ENCODE data around the gene LRIG3. TPM values are rescaled to one million over a fixed set of nuclear protein-coding genes. Genes with fewer than 3 reads are reported as not detected.
"Not testable (repeated sequence)": the region's sequence is repeated elsewhere in the genome, so short reads cannot be mapped to it uniquely, and the experiment has no call there.

The LRIG3 gene
- total and polyA plus RNA-seq, 4 donors: 2.9 to 17.0 (median 10.7) TPM

DNA sequence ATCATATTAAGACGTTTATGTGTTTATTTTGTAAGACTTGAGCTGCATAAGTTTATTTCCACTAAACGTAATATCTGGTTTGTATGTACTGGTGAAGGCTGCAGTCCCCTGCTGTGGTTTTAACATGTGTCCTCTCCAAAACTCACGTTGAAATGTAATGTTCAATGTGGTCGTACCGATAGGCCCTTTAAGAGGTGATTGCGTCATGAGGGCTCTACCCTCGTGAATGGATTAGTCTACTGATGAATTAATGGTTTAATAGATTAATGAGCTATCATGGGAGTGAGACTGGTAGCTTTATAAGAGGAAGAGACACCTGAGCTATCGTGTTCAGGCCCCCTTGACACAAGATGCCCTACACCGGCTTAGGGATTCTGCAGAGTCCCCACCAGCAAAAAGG is 14.9 kb downstream of the LRIG3 start:
- H3K9ac ChIP-seq (ENCODE audit: low read depth in 1 of 2, low read length in 2 of 2): no peak overlapping the region
- no peak overlapping the region for H3K27ac ChIP-seq (ENCODE audit: low read depth in 1 of 2, low read length in 2 of 2)
- 87% methylated on average over 9 of the region's 9 CpGs for WGBS
- no peaks in the 10 kb centered on the region for H3K9me3 ChIP-seq (ENCODE audit: control insufficient read depth in 4 of 4, low read length in 3 of 4)
- no peak overlapping the region for H3K4me3 ChIP-seq (ENCODE audit: low read depth in 1 of 3, low read length in 3 of 3)
- H3K4me1 ChIP-seq (ENCODE audit: control insufficient read depth in 4 of 4, insufficient read depth in 4 of 4, low read length in 3 of 4): no peaks in the 10 kb centered on the region
- DNase-seq (ENCODE audit: low spot score): no peak
- TF ChIP-seq RXRA (IDR thresholded peaks at IDR 0.05): no peak
- TF ChIP-seq GABPA (IDR thresholded peaks at IDR 0.05 in 1 of 2, conservative IDR thresholded peaks at IDR 0.05 in 1 of 2): no peak
- TF ChIP-seq, protein P1, sequence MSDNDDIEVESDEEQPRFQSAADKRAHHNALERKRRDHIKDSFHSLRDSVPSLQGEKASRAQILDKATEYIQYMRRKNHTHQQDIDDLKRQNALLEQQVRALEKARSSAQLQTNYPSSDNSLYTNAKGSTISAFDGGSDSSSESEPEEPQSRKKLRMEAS (IDR thresholded peaks at IDR 0.05): no peak
- TF ChIP-seq, protein P2, sequence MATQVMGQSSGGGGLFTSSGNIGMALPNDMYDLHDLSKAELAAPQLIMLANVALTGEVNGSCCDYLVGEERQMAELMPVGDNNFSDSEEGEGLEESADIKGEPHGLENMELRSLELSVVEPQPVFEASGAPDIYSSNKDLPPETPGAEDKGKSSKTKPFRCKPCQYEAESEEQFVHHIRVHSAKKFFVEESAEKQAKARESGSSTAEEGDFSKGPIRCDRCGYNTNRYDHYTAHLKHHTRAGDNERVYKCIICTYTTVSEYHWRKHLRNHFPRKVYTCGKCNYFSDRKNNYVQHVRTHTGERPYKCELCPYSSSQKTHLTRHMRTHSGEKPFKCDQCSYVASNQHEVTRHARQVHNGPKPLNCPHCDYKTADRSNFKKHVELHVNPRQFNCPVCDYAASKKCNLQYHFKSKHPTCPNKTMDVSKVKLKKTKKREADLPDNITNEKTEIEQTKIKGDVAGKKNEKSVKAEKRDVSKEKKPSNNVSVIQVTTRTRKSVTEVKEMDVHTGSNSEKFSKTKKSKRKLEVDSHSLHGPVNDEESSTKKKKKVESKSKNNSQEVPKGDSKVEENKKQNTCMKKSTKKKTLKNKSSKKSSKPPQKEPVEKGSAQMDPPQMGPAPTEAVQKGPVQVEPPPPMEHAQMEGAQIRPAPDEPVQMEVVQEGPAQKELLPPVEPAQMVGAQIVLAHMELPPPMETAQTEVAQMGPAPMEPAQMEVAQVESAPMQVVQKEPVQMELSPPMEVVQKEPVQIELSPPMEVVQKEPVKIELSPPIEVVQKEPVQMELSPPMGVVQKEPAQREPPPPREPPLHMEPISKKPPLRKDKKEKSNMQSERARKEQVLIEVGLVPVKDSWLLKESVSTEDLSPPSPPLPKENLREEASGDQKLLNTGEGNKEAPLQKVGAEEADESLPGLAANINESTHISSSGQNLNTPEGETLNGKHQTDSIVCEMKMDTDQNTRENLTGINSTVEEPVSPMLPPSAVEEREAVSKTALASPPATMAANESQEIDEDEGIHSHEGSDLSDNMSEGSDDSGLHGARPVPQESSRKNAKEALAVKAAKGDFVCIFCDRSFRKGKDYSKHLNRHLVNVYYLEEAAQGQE (IDR thresholded peaks at IDR 0.05): no peak
- no peak for TF ChIP-seq FOXA1 (IDR thresholded peaks at IDR 0.05)
- TF ChIP-seq YY1 (IDR thresholded peaks at IDR 0.05): no peak
- TF ChIP-seq, protein P3, sequence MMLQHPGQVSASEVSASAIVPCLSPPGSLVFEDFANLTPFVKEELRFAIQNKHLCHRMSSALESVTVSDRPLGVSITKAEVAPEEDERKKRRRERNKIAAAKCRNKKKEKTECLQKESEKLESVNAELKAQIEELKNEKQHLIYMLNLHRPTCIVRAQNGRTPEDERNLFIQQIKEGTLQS (IDR thresholded peaks at IDR 0.05): no peak
- no peak for TF ChIP-seq FOXA2 (IDR thresholded peaks at IDR 0.05)
- no peak for TF ChIP-seq NR2F2 (IDR thresholded peaks at IDR 0.05)
- no peak for TF ChIP-seq HNF4A (conservative IDR thresholded peaks at IDR 0.05)
- no peak for TF ChIP-seq TAF1 (conservative IDR thresholded peaks at IDR 0.05)
- TF ChIP-seq, protein P4, sequence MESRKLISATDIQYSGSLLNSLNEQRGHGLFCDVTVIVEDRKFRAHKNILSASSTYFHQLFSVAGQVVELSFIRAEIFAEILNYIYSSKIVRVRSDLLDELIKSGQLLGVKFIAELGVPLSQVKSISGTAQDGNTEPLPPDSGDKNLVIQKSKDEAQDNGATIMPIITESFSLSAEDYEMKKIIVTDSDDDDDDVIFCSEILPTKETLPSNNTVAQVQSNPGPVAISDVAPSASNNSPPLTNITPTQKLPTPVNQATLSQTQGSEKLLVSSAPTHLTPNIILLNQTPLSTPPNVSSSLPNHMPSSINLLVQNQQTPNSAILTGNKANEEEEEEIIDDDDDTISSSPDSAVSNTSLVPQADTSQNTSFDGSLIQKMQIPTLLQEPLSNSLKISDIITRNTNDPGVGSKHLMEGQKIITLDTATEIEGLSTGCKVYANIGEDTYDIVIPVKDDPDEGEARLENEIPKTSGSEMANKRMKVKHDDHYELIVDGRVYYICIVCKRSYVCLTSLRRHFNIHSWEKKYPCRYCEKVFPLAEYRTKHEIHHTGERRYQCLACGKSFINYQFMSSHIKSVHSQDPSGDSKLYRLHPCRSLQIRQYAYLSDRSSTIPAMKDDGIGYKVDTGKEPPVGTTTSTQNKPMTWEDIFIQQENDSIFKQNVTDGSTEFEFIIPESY (IDR thresholded peaks at IDR 0.05): no peak
- no peak for TF ChIP-seq EGR1 (IDR thresholded peaks at IDR 0.05; ENCODE audit: low read depth in 2 of 2)
- TF ChIP-seq JUND (IDR thresholded peaks at IDR 0.05): no peak
- TF ChIP-seq, protein P5, sequence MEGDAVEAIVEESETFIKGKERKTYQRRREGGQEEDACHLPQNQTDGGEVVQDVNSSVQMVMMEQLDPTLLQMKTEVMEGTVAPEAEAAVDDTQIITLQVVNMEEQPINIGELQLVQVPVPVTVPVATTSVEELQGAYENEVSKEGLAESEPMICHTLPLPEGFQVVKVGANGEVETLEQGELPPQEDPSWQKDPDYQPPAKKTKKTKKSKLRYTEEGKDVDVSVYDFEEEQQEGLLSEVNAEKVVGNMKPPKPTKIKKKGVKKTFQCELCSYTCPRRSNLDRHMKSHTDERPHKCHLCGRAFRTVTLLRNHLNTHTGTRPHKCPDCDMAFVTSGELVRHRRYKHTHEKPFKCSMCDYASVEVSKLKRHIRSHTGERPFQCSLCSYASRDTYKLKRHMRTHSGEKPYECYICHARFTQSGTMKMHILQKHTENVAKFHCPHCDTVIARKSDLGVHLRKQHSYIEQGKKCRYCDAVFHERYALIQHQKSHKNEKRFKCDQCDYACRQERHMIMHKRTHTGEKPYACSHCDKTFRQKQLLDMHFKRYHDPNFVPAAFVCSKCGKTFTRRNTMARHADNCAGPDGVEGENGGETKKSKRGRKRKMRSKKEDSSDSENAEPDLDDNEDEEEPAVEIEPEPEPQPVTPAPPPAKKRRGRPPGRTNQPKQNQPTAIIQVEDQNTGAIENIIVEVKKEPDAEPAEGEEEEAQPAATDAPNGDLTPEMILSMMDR (IDR thresholded peaks at IDR 0.05; ENCODE audit: low read depth, low read length, missing input control): no peak
- no peak for TF ChIP-seq SP1 (IDR thresholded peaks at IDR 0.05)
- no peak for TF ChIP-seq HNF4G (IDR thresholded peaks at IDR 0.05)
- TF ChIP-seq RAD21 (IDR thresholded peaks at IDR 0.05): no peak
- H3K36me3 ChIP-seq (ENCODE audit: control insufficient read depth in 4 of 4, insufficient read depth in 3 of 4, low read depth in 1 of 4, low read length in 3 of 4): peaks cover 2 to 29% (median 16%) of the 10 kb centered on the region in 4 donors
- no peaks in the 10 kb centered on the region for H3K27me3 ChIP-seq (ENCODE audit: control insufficient read depth in 4 of 4, insufficient read depth in 4 of 4, low read length in 3 of 4)

DNA sequence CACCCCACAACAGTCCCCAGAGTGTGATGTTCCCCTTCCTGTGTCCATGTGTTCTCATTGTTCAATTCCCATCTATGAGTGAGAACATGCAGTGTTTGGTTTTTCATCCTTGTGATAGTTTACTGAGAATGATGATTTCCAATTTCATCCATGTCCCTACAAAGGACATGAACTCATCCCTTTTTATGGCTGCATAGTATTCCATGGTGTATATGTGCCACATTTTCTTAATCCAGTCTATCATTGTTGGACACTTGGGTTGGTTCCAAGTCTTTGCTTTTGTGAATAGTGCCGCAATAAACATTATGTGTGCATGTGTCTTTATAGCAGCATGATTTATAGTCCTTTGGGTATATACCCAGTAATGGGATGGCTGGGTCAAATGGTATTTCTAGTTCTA is 17.6 kb downstream of the LRIG3 start:
- WGBS: 99% methylated on average over 1 of the region's 1 CpG
- not testable (repeated sequence) for H3K9me3 ChIP-seq (ENCODE audit: control insufficient read depth in 4 of 4, low read length in 3 of 4); H3K27ac ChIP-seq (ENCODE audit: low read depth in 1 of 2, low read length in 2 of 2); DNase-seq (ENCODE audit: low spot score); H3K27me3 ChIP-seq (ENCODE audit: control insufficient read depth in 4 of 4, insufficient read depth in 4 of 4, low read length in 3 of 4); H3K4me1 ChIP-seq (ENCODE audit: control insufficient read depth in 4 of 4, insufficient read depth in 4 of 4, low read length in 3 of 4); H3K9ac ChIP-seq (ENCODE audit: low read depth in 1 of 2, low read length in 2 of 2); H3K4me3 ChIP-seq (ENCODE audit: low read depth in 1 of 3, low read length in 3 of 3)
- H3K36me3 ChIP-seq (ENCODE audit: control insufficient read depth in 4 of 4, insufficient read depth in 3 of 4, low read depth in 1 of 4, low read length in 3 of 4): peaks cover 0 to 15% (median 8%) of the 10 kb centered on the region in 4 donors

All from liver (tissue), 9 donors.